HEK293T (cell line): Measurements from ENCODE around the gene TMEM47.

ENCODE experiments used
- ARNT ChIP-seq: fragments of 450-650 bp; IDR thresholded peaks from 2 replicates; pipeline ENCODE4 v1.6.1; 2017; ENCODE audit warnings: mild to moderate bottlenecking
- BHLHE40 ChIP-seq: fragments of 450-650 bp; IDR thresholded peaks from 2 replicates; pipeline ENCODE4 v1.6.1; 2016; ENCODE audit warnings: mild to moderate bottlenecking, moderate library complexity, borderline replicate concordance
- CTBP1 ChIP-seq: fragments of 450-650 bp; IDR thresholded peaks from 2 replicates; pipeline ENCODE4 v1.6.1; 2016; ENCODE audit warnings: borderline replicate concordance
- FOXA1 ChIP-seq: fragments of 450-650 bp; IDR thresholded peaks from 2 replicates; pipeline ENCODE4 v1.6.1; 2016; ENCODE audit warnings: mild to moderate bottlenecking
- FOXK2 ChIP-seq: fragments of 450-650 bp; IDR thresholded peaks from 2 replicates; pipeline ENCODE4 v1.6.1; 2016; ENCODE audit warnings: mild to moderate bottlenecking
- FOXM1 ChIP-seq: fragments of 450-650 bp; IDR thresholded peaks from 2 replicates; pipeline ENCODE4 v1.6.1; 2017; ENCODE audit warnings: mild to moderate bottlenecking, borderline replicate concordance
- HDGF ChIP-seq: fragments of 450-650 bp; IDR thresholded peaks from 2 replicates; pipeline ENCODE4 v1.6.1; 2017; ENCODE audit warnings: antibody characterized with exemption, borderline replicate concordance
- LEF1 ChIP-seq: fragments of 450-650 bp; IDR thresholded peaks from 2 replicates; pipeline ENCODE4 v1.6.1; 2017; ENCODE audit warnings: mild to moderate bottlenecking, borderline replicate concordance
- SP1 ChIP-seq: fragments of 450-650 bp; IDR thresholded peaks from 2 replicates; pipeline ENCODE4 v1.6.1; 2017
- SUZ12 ChIP-seq: fragments of 450-650 bp; IDR thresholded peaks from 2 replicates; pipeline ENCODE4 v1.6.1; 2016; ENCODE audit warnings: mild to moderate bottlenecking
- TARDBP ChIP-seq: fragments of 450-650 bp; IDR thresholded peaks from 2 replicates; pipeline ENCODE4 v1.6.1; 2016
- ZNF384 ChIP-seq: fragments of 450-650 bp; IDR thresholded peaks from 2 replicates; pipeline ENCODE4 v1.6.1; 2016
- TF ChIP-seq, protein P1 (sequence below): fragments of 450-650 bp; IDR thresholded peaks from 2 replicates; pipeline ENCODE4 v1.6.1; 2016

DNA sequence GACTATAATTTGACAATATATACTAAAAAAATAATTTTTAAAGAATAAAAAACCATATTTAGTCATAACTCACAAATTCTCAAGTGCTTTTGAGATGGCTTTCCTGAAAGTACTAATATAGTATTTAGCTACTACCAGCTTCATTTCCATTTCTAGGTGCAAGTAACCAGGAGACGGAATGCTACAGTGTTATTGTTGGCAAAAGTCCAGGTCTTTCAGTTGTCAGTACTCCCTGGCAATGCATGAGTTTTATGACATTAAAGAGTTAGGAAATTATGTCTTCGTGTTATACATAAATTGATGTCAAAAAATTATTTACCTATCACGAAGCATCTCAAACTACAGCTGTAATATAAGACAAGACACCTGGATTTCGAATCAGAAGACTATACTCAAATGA lies 45.0 kb downstream of the TMEM47 start:
- TF ChIP-seq LEF1 (no peak), FOXM1 (no peak), SUZ12 (no peak), BHLHE40 (no peak), CTBP1 (no peak), SP1 (no peak), TARDBP (no peak), HDGF (no peak), FOXK2 (no peak), ARNT (no peak), ZNF384 (no peak), FOXA1 (no peak)
- TF ChIP-seq, protein P1, sequence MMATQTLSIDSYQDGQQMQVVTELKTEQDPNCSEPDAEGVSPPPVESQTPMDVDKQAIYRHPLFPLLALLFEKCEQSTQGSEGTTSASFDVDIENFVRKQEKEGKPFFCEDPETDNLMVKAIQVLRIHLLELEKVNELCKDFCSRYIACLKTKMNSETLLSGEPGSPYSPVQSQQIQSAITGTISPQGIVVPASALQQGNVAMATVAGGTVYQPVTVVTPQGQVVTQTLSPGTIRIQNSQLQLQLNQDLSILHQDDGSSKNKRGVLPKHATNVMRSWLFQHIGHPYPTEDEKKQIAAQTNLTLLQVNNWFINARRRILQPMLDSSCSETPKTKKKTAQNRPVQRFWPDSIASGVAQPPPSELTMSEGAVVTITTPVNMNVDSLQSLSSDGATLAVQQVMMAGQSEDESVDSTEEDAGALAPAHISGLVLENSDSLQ: no peak
